Common myeloid progenitor, CD34-positive (primary cell): ENCODE data around the gene KLF9.
"Not testable (repeated sequence)": the region's sequence is repeated elsewhere in the genome, so short reads cannot be mapped to it uniquely, and the experiment has no call there.

ENCODE experiments used
- CTCF ChIA-PET: fragments of 350-600 bp; sonication (Branson Sonifier 250); formaldehyde crosslinking; loops from one replicate; lab custom pipeline; 2021; ENCODE audit warnings: antibody characterized with exemption; lab: Charles Lee
- POLR2A ChIA-PET: fragments of 350-600 bp; sonication (Branson Sonifier 250); formaldehyde crosslinking; loops from one replicate; lab custom pipeline; 2021; ENCODE audit warnings: antibody characterized with exemption; lab: Charles Lee
- DNase-seq, 3 donors: peaks; one replicate each; pipeline versions ENCODE4 v3.0.0 to v3.0.0-alpha.2; 2013
- H3K27ac ChIP-seq, 2 experiments: 1 replicate in 1 of 2; 2 replicates in 1 of 2; pipeline ENCODE4 v1.7.0; 2013; ENCODE audit warnings: inconsistent platforms in 2 of 2, low read length in 2 of 2, mild to moderate bottlenecking in 2 of 2, low read depth in 1 of 2, moderate library complexity in 1 of 2; ENCODE audit not compliant: severe bottlenecking in 2 of 2, insufficient read depth in 1 of 2, poor library complexity in 1 of 2
- H3K27me3 ChIP-seq, 5 experiments: replicated peaks in 2 of 5; 1 replicate in 3 of 5; 2 replicates in 2 of 5; pipeline versions ENCODE4 v1.6.1 to v1.7.0; 2013; ENCODE audit warnings: low read length in 4 of 5, mild to moderate bottlenecking in 2 of 5, moderate library complexity in 2 of 5, inconsistent platforms in 1 of 5; ENCODE audit not compliant: insufficient read depth in 5 of 5, control insufficient read depth in 4 of 5
- H3K36me3 ChIP-seq, 4 experiments: 1 replicate in 2 of 4; 2 replicates in 2 of 4; pipeline versions ENCODE4 v1.6.1 to v1.7.0; 2013; ENCODE audit warnings: low read length in 3 of 4, control low read depth in 1 of 4, mild to moderate bottlenecking in 1 of 4; ENCODE audit not compliant: control insufficient read depth in 4 of 4, insufficient read depth in 4 of 4
- H3K4me1 ChIP-seq, 4 experiments: 1 replicate in 3 of 4; 2 replicates in 1 of 4; pipeline versions ENCODE4 v1.6.1 to v1.7.1; 2013; ENCODE audit warnings: low read length in 3 of 4, mild to moderate bottlenecking in 3 of 4, control low read depth in 1 of 4, inconsistent platforms in 1 of 4, moderate library complexity in 1 of 4; ENCODE audit not compliant: control insufficient read depth in 4 of 4, insufficient read depth in 4 of 4; ENCODE audit errors: control extremely low read depth in 1 of 4
- H3K4me3 ChIP-seq, 7 experiments: 1 replicate in 4 of 7; 2 replicates in 3 of 7; pipeline versions ENCODE4 v1.5.1 to v1.7.0; 2013; ENCODE audit warnings: mild to moderate bottlenecking in 7 of 7, low read length in 6 of 7, moderate library complexity in 6 of 7, inconsistent platforms in 2 of 7, low read depth in 2 of 7, control low read depth in 1 of 7; ENCODE audit not compliant: insufficient read depth in 4 of 7, control insufficient read depth in 1 of 7; ENCODE audit errors: extremely low read depth in 1 of 7
- H3K9me3 ChIP-seq, 5 experiments: 1 replicate in 4 of 5; 2 replicates in 1 of 5; pipeline versions ENCODE4 v1.6.1 to v1.7.1; 2013; ENCODE audit warnings: low read length in 4 of 5, mild to moderate bottlenecking in 2 of 5, inconsistent platforms in 1 of 5, low read depth in 1 of 5, moderate library complexity in 1 of 5; ENCODE audit not compliant: control insufficient read depth in 4 of 5, insufficient read depth in 2 of 5; ENCODE audit errors: control extremely low read depth in 1 of 5
- WGBS: methylation state at CpG from one replicate; pipeline ENCODE4 v1.1.5; 2013; ENCODE audit not compliant: insufficient coverage; 5-methylcytosine and 5-hydroxymethylcytosine counted together

KLF9 gene

GRCh38 chr9:70401241-70401640 is 13.2 kb downstream of the KLF9 start:
- peaks cover 5 to 26% (median 18%) of the 10 kb centered on the region in 4 experiments for H3K4me1 ChIP-seq
- CTCF ChIA-PET, result interaction anchor here (1.1 to 1.5 kb wide), 3 partner anchors 8 to 13 kb away, joined by 3 read pairs; partner anchors contain the start of gene KLF9
- DNase-seq, H3K36me3 ChIP-seq, POLR2A ChIA-PET, H3K27ac ChIP-seq, H3K4me3 ChIP-seq, H3K9me3 ChIP-seq, H3K27me3 ChIP-seq: not testable (repeated sequence)
- WGBS, result 98% methylated on average over 4 of the region's 6 CpGs

- H3K4me1 ChIP-seq, result peaks cover 5 to 21% (median 15%) of the 10 kb centered on the region in 4 experiments
- H3K27me3 ChIP-seq, result no peaks in the 10 kb centered on the region
- CTCF ChIA-PET, result interaction anchor here (1.0 to 2.0 kb wide), 4 partner anchors 8 to 14 kb away, joined by 3 to 8 read pairs (median 4); partner anchors contain the start of gene KLF9
- 100% methylated on average over 4 of the region's 5 CpGs for WGBS
- H3K36me3 ChIP-seq, result no peaks in the 10 kb centered on the region
- POLR2A ChIA-PET, result interaction anchor here (0.6 kb wide), 1 partner anchor 82 kb away, joined by 3 read pairs; no protein-coding TSS in a partner anchor
- no peak for DNase-seq
- no peaks in the 10 kb centered on the region for H3K9me3 ChIP-seq
- no peak overlapping the region for H3K4me3 ChIP-seq
- H3K27ac ChIP-seq, result no peak overlapping the region
Observed at GRCh38 chr9:70400107-70400892, 14.2 kb downstream of the KLF9 start.

GRCh38 chr9:70399141-70399540 is 15.3 kb downstream of the KLF9 start:
- ChIA-PET CTCF (interaction anchor here (1.2 to 2.0 kb wide), 4 partner anchors 9 to 15 kb away, joined by 5 to 8 read pairs (median 6); partner anchors contain the start of gene KLF9), POLR2A (no interaction called here)
- DNase-seq, result no peak
- Histone ChIP-seq H3K4me3 (no peak overlapping the region), H3K9me3 (no peaks in the 10 kb centered on the region), H3K36me3 (no peaks in the 10 kb centered on the region), H3K27me3 (no peaks in the 10 kb centered on the region), H3K4me1 (peaks cover 5 to 21% (median 15%) of the 10 kb centered on the region in 4 experiments), H3K27ac (no peak overlapping the region)

- H3K9me3 ChIP-seq, result no peaks in the 10 kb centered on the region
- WGBS, result 40% methylated on average over 2 of the region's 4 CpGs
- H3K4me3 ChIP-seq, result peak overlapping the region in 2 of 7 experiments; percentile 3 to 19
- DNase-seq, result peak; percentile 86 to 97 (median 95)
- ChIA-PET POLR2A (interaction anchor here (0.6 to 0.7 kb wide), 3 partner anchors 22 to 66 kb away, joined by 3 to 5 read pairs (median 4); no protein-coding TSS in a partner anchor), CTCF (interaction anchor here (0.7 to 2.0 kb wide), 4 partner anchors 10 to 767 kb away, joined by 3 to 8 read pairs (median 6); no protein-coding TSS in a partner anchor)
- H3K4me1 ChIP-seq, result peaks cover 5 to 21% (median 15%) of the 10 kb centered on the region in 4 experiments
- no peaks in the 10 kb centered on the region for H3K36me3 ChIP-seq
- peak overlapping the region in 1 of 2 experiments; percentile 18 for H3K27ac ChIP-seq
- no peaks in the 10 kb centered on the region for H3K27me3 ChIP-seq
Observed at GRCh38 chr9:70398145-70398556, 16.3 kb downstream of the KLF9 start.

GRCh38 chr9:70395652-70396051 is 18.8 kb downstream of the KLF9 start:
- H3K4me1 ChIP-seq, result peaks cover 5 to 19% (median 15%) of the 10 kb centered on the region in 4 experiments
- POLR2A ChIA-PET, result no interaction called here
- no peak for DNase-seq
- no peaks in the 10 kb centered on the region for H3K27me3 ChIP-seq
- no peak overlapping the region for H3K27ac ChIP-seq
- no peak overlapping the region for H3K4me3 ChIP-seq
- CTCF ChIA-PET, result no interaction called here
- no peaks in the 10 kb centered on the region for H3K9me3 ChIP-seq
- H3K36me3 ChIP-seq, result no peaks in the 10 kb centered on the region
- WGBS, result 96% methylated on average over 4 of the region's 6 CpGs

- Histone ChIP-seq H3K27me3 (no peaks in the 10 kb centered on the region), H3K27ac (no peak overlapping the region), H3K4me1 (peaks cover 5 to 10% (median 8%) of the 10 kb centered on the region in 4 experiments), H3K36me3 (no peaks in the 10 kb centered on the region), H3K9me3 (no peaks in the 10 kb centered on the region), H3K4me3 (no peak overlapping the region)
- no peak for DNase-seq
- ChIA-PET POLR2A (no interaction called here), CTCF (interaction anchor here (0.5 to 2.8 kb wide), 6 partner anchors 9 to 210 kb away, joined by 3 to 9 read pairs (median 3); partner anchors contain the start of gene KLF9)
- WGBS, result 100% methylated on average over 2 of the region's 3 CpGs
Observed at GRCh38 chr9:70392850-70393249, 21.6 kb downstream of the KLF9 start.

GRCh38 chr9:70392189-70392588 is 22.3 kb downstream of the KLF9 start:
- Histone ChIP-seq H3K9me3 (no peaks in the 10 kb centered on the region), H3K4me1 (peaks cover 0 to 5% (median 2%) of the 10 kb centered on the region in 4 experiments), H3K27me3 (no peaks in the 10 kb centered on the region), H3K4me3 (no peak overlapping the region), H3K36me3 (peaks cover 0 to 5% (median 0%) of the 10 kb centered on the region in 4 experiments), H3K27ac (no peak overlapping the region)
- ChIA-PET CTCF (interaction anchor here (1.2 to 2.8 kb wide), 5 partner anchors 18 to 51 kb away, joined by 4 to 8 read pairs (median 5); partner anchors contain the start of gene KLF9), POLR2A (no interaction called here)
- 62% methylated on average over 2 of the region's 2 CpGs for WGBS
- DNase-seq, result peak in 2 of 3 donors; percentile 38 to 47
